Transverse colon (tissue), 4 donors: Measurements from ENCODE around the gene BIN2. TPM values are rescaled to one million over a fixed set of nuclear protein-coding genes. Genes with fewer than 3 reads are reported as not detected.
A peak's percentile ranks its signal among the peaks of the same experiment; 100 is the strongest.

Experiments
- DNase-seq: peaks from one replicate; pipeline ENCODE4 v3.0.0-alpha.2; 2019
- H3K27ac ChIP-seq, 4 donors: fragments of 200-600 bp; sonication (generic); 2 replicates each; pipeline ENCODE4 v1.5.1; 2016 to 2018; ENCODE audit warnings: inconsistent platforms in 4 of 4
- H3K27me3 ChIP-seq: fragments of 200-600 bp; sonication (generic); 2 replicates; pipeline ENCODE4 v1.5.1; 2017; ENCODE audit warnings: inconsistent platforms
- H3K36me3 ChIP-seq, 4 donors: fragments of 200-600 bp; sonication (generic); 2 replicates each; pipeline ENCODE4 v1.5.1; 2017 to 2019; ENCODE audit warnings: inconsistent platforms in 4 of 4
- H3K4me1 ChIP-seq, 4 donors: fragments of 200-600 bp; sonication (generic); 2 replicates each; pipeline ENCODE4 v1.5.1; 2017 to 2020; ENCODE audit warnings: inconsistent platforms in 4 of 4
- H3K4me3 ChIP-seq, 4 donors: fragments of 200-600 bp; sonication (generic); 1 replicate in 1 of 4; 2 replicates in 3 of 4; pipeline versions ENCODE4 v1.5.1 to v1.6.1; 2017 to 2019; ENCODE audit warnings: inconsistent platforms in 4 of 4
- H3K9me3 ChIP-seq, 2 donors: fragments of 200-600 bp; sonication (generic); 2 replicates each; pipeline ENCODE4 v1.5.1; 2017 to 2019; ENCODE audit warnings: inconsistent platforms in 2 of 2
- CTCF ChIP-seq, 5 experiments: fragments of 200-600 bp in 3 of 5; fragments of 450-650 bp in 2 of 5; sonication (generic) in 3 of 5; IDR thresholded peaks; 1 replicate in 2 of 5; 2 replicates in 3 of 5; pipeline ENCODE4 v1.5.1; 2016 to 2017; ENCODE audit warnings: antibody characterized with exemption in 5 of 5, inconsistent platforms in 3 of 5, mild to moderate bottlenecking in 2 of 5, moderate library complexity in 1 of 5
- EP300 ChIP-seq: sonication (generic); formaldehyde crosslinking; IDR thresholded peaks from one replicate; pipeline ENCODE4 v1.6.1; 2017; ENCODE audit warnings: antibody characterized with exemption, low read depth
- POLR2A ChIP-seq: fragments of 450-650 bp; IDR thresholded peaks from one replicate; pipeline ENCODE4 v1.6.1; 2016; ENCODE audit warnings: antibody characterized with exemption, mild to moderate bottlenecking, moderate library complexity
- POLR2AphosphoS5 ChIP-seq, 3 donors: sonication (generic); formaldehyde crosslinking; IDR thresholded peaks; one replicate each; pipeline ENCODE4 v1.6.1; 2016; ENCODE audit warnings: antibody characterized with exemption in 3 of 3
- WGBS, 2 donors: methylation state at CpG; one replicate each; pipeline ENCODE4 v1.1.5; 2018; ENCODE audit warnings: low coverage in 1 of 2; 5-methylcytosine and 5-hydroxymethylcytosine counted together
- in situ Hi-C, 4 donors: fragments of 200-750 bp; cut with MboI; loops; one replicate each; pipeline versions ENCODE4 v1.15.0 to v1.15.1; 2017; ENCODE audit warnings: low sequenced_read_pairs in 3 of 4, low pct_ligation_motif_present in 1 of 4, low pct_unique_long_range_greater_than_20kb in 1 of 4
- intact Hi-C: fragments of 100-400 bp; cut with DNase I; formaldehyde crosslinking; loops from one replicate; pipeline ENCODE4 v1.15.1; 2023; ENCODE audit warnings: low total_unique reads
- total RNA-seq, 4 donors: library from RNA; depleted of rRNA; stranded (reverse); fragments of >200 nt; gene quantifications; one replicate each; pipeline ENCODE4 v1.1.0, GENCODE V29; 2016

Gene BIN2
- total RNA-seq, 4 donors from 2014 or later, result 4.0 to 28.8 (median 9.0) TPM

- Histone ChIP-seq H3K9me3 (no peaks in the 10 kb centered on the region), H3K4me3 (no peak overlapping the region), H3K27ac (no peak overlapping the region), H3K4me1 (peaks cover 0 to 16% (median 8%) of the 10 kb centered on the region in 4 donors), H3K36me3 (no peaks in the 10 kb centered on the region), H3K27me3 (no peaks in the 10 kb centered on the region)
- WGBS, 2 donors, result 92 to 95% methylated on average over 9 of the region's 9 CpGs
- in situ Hi-C loops, result no loop called here
- TF ChIP-seq EP300, result no peak
- TF ChIP-seq POLR2AphosphoS5 (IDR thresholded peaks at IDR 0.05), result no peak
- no peak for TF ChIP-seq POLR2A
- no peak for TF ChIP-seq CTCF (IDR thresholded peaks at IDR 0.05)
- intact Hi-C loops, result no loop called here
- DNase-seq, result no peak
Observed at GRCh38 chr12:51370667-51371066, 46.7 kb upstream of the BIN2 start.

- WGBS, 2 donors, result 84 to 86% methylated on average over 2 to 4 of the region's 4 CpGs
- H3K27me3 ChIP-seq, result no peaks in the 10 kb centered on the region
- H3K4me3 ChIP-seq, result no peak overlapping the region
- H3K36me3 ChIP-seq, result no peaks in the 10 kb centered on the region
- no peaks in the 10 kb centered on the region for H3K9me3 ChIP-seq
- DNase-seq, result no peak
- intact Hi-C loops (no loop called here), in situ Hi-C loops (no loop called here)
- TF ChIP-seq POLR2AphosphoS5 (IDR thresholded peaks at IDR 0.05) (no peak), EP300 (no peak), POLR2A (no peak), CTCF (IDR thresholded peaks at IDR 0.05) (no peak)
- peak overlapping the region in 3 of 4 donors; percentile 19 to 35 (median 20) for H3K27ac ChIP-seq
- H3K4me1 ChIP-seq, result peaks cover 0 to 16% (median 8%) of the 10 kb centered on the region in 4 donors
Observed at GRCh38 chr12:51369581-51369980, 45.6 kb upstream of the BIN2 start.

- Histone ChIP-seq H3K4me3 (no peak overlapping the region), H3K27ac (peak overlapping the region; percentile 18 to 35 (median 20)), H3K36me3 (no peaks in the 10 kb centered on the region), H3K9me3 (no peaks in the 10 kb centered on the region), H3K27me3 (no peaks in the 10 kb centered on the region), H3K4me1 (peaks cover 0 to 16% (median 8%) of the 10 kb centered on the region in 4 donors)
- intact Hi-C loops (no loop called here), in situ Hi-C loops (no loop called here)
- WGBS, 2 donors, result 49% methylated on average over 17 of the region's 17 CpGs; no CpG with 5 or more reads in 1 of the 2 donors
- DNase-seq, result peak; percentile 83
- TF ChIP-seq CTCF (IDR thresholded peaks at IDR 0.05) (no peak), POLR2AphosphoS5 (IDR thresholded peaks at IDR 0.05) (peak in 2 of 3 donors; percentile 17 to 29)
Observed at GRCh38 chr12:51368640-51369517, 44.9 kb upstream of the BIN2 start.

GRCh38 chr12:51365276-51365675 is 41.3 kb upstream of the BIN2 start:
- DNase-seq, result no peak
- peaks cover 0 to 11% (median 7%) of the 10 kb centered on the region in 4 donors for H3K4me1 ChIP-seq
- TF ChIP-seq POLR2A, result no peak
- TF ChIP-seq CTCF (IDR thresholded peaks at IDR 0.05), result no peak
- TF ChIP-seq POLR2AphosphoS5 (IDR thresholded peaks at IDR 0.05), result no peak
- no peak for TF ChIP-seq EP300
- no peaks in the 10 kb centered on the region for H3K36me3 ChIP-seq
- no peak overlapping the region for H3K27ac ChIP-seq
- H3K9me3 ChIP-seq, result no peaks in the 10 kb centered on the region
- WGBS, 2 donors, result 94% methylated on average over 10 of the region's 10 CpGs; no CpG with 5 or more reads in 1 of the 2 donors
- in situ Hi-C loops (no loop called here), intact Hi-C loops (no loop called here)
- H3K4me3 ChIP-seq, result no peak overlapping the region
- no peaks in the 10 kb centered on the region for H3K27me3 ChIP-seq
